ENCODE results near the gene PAK5. TPM values are rescaled to one million over a fixed set of nuclear protein-coding genes. Genes with fewer than 3 reads are reported as not detected.

Gene PAK5
- total RNA-seq, 4 donors from 2014 or later, result 0.22 TPM; not detected in 3

DNA sequence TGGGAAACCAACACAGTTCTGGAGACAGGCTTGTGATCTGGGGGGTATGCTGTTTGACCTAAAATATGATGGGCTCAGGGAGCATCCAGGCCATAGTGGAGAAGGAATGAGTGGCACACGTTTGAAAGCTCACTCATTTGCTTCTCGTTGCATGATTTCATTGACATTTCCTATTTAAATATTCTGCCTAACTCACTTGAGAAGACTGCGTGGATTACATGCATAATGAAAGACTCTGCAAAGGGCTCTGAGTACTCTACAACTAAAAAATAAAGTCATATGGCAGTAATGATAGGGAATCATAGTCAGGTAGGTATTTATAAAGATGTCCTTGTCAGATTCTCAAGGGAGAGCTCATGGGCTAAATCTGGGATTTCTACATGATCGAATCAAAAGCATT lies 206.6 kb downstream of the PAK5 start:
- Histone ChIP-seq H3K27me3 (no peaks in the 10 kb centered on the region), H3K4me3 (no peak overlapping the region), H3K36me3 (no peaks in the 10 kb centered on the region), H3K9me3 (no peaks in the 10 kb centered on the region), H3K4me1 (no peaks in the 10 kb centered on the region), H3K27ac (no peak overlapping the region)
- 70 to 80% methylated on average over 4 of the region's 4 CpGs for WGBS, 2 donors
- TF ChIP-seq EP300 (IDR thresholded peaks at IDR 0.05) (no peak), POLR2A (IDR thresholded peaks at IDR 0.05) (no peak)
- TF ChIP-seq, protein P1, sequence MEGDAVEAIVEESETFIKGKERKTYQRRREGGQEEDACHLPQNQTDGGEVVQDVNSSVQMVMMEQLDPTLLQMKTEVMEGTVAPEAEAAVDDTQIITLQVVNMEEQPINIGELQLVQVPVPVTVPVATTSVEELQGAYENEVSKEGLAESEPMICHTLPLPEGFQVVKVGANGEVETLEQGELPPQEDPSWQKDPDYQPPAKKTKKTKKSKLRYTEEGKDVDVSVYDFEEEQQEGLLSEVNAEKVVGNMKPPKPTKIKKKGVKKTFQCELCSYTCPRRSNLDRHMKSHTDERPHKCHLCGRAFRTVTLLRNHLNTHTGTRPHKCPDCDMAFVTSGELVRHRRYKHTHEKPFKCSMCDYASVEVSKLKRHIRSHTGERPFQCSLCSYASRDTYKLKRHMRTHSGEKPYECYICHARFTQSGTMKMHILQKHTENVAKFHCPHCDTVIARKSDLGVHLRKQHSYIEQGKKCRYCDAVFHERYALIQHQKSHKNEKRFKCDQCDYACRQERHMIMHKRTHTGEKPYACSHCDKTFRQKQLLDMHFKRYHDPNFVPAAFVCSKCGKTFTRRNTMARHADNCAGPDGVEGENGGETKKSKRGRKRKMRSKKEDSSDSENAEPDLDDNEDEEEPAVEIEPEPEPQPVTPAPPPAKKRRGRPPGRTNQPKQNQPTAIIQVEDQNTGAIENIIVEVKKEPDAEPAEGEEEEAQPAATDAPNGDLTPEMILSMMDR (IDR thresholded peaks at IDR 0.05), result no peak
- DNase-seq (ENCODE audit: low spot score in 2 of 2), result no peak

DNA sequence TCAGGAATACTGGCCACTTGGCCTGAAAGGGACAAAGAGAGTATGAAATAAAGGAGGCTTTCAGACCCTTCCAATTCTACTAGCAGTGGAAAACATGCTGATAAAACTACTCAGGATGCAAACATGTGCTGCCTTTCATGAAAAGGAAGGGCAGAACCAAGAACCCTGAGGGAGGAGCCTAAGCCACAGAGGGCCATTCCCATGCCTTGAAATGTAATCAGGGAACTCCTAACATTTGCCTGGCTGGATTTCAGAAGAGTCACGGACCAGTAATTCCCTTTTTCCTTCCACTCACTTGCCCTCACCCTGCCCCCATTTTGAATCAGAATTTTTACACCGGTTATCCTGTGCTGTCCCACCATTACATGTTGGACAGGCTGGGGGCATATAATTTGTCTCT lies 208.3 kb downstream of the PAK5 start:
- Histone ChIP-seq H3K36me3 (no peaks in the 10 kb centered on the region), H3K27ac (no peak overlapping the region), H3K9me3 (no peaks in the 10 kb centered on the region), H3K4me1 (peaks cover 0 to 3% (median 0%) of the 10 kb centered on the region in 4 donors), H3K4me3 (no peak overlapping the region), H3K27me3 (no peaks in the 10 kb centered on the region)
- WGBS, 2 donors, result 49 to 62% methylated on average over 2 of the region's 2 CpGs
- no peak for DNase-seq (ENCODE audit: low spot score in 2 of 2)
- TF ChIP-seq, protein P1 (IDR thresholded peaks at IDR 0.05), result no peak
- TF ChIP-seq EP300 (IDR thresholded peaks at IDR 0.05) (no peak), POLR2A (IDR thresholded peaks at IDR 0.05) (no peak)

DNA sequence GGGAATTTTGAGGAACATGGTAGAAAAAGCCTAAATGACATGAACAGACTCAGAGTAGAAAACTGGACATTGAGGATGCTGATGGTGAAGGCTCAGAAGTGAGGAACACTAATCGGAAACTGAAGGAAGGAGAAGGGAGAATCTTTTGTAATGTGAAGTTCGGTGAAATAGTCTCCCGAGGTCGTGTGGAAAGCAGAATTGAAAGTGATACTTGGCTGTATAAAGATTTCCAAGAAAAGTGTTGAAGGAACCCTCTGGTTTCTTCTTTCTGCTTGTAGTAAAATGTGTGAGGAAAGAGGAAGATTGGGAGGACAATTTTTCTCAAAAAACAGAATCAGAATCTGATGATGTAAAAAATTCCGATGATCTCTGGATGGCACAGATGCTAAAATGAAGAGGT lies 209.0 kb downstream of the PAK5 start:
- no peaks in the 10 kb centered on the region for H3K27me3 ChIP-seq
- H3K9me3 ChIP-seq, result no peaks in the 10 kb centered on the region
- H3K4me1 ChIP-seq, result peaks cover 0 to 3% (median 0%) of the 10 kb centered on the region in 4 donors
- TF ChIP-seq, protein P1 (IDR thresholded peaks at IDR 0.05), result no peak
- no peak for TF ChIP-seq EP300 (IDR thresholded peaks at IDR 0.05)
- no peaks in the 10 kb centered on the region for H3K36me3 ChIP-seq
- no peak overlapping the region for H3K27ac ChIP-seq
- no peak for DNase-seq (ENCODE audit: low spot score in 2 of 2)
- 72 to 75% methylated on average over 5 of the region's 5 CpGs for WGBS, 2 donors
- H3K4me3 ChIP-seq, result no peak overlapping the region

DNA sequence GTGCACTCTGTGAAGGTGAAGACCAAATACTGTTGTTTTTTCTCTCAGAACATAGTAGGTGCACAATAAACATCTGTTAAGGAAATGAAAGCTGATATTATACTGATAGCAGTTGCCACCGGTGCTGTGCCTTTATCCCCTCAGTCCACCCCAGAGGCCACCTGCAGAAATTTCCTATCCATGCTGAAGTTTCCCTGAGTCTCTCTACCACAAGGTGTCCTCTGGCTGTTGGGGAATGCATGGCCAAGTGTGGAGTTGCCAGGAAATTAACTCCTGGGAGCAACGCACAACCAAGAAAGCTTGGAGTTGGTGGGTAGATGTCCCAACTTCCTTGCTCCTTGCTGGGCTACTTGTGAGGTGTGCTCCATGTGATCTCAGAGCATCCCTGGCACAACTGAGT lies 210.3 kb downstream of the PAK5 start:
- 89 to 92% methylated on average over 2 of the region's 2 CpGs for WGBS, 2 donors
- Histone ChIP-seq H3K4me3 (no peak overlapping the region), H3K27me3 (no peaks in the 10 kb centered on the region), H3K27ac (no peak overlapping the region), H3K36me3 (no peaks in the 10 kb centered on the region), H3K4me1 (peaks cover 0 to 3% (median 0%) of the 10 kb centered on the region in 4 donors), H3K9me3 (no peaks in the 10 kb centered on the region)
- TF ChIP-seq EP300 (IDR thresholded peaks at IDR 0.05) (no peak), POLR2A (IDR thresholded peaks at IDR 0.05) (no peak)
- TF ChIP-seq, protein P1 (IDR thresholded peaks at IDR 0.05), result no peak
- no peak for DNase-seq (ENCODE audit: low spot score in 2 of 2)

DNA sequence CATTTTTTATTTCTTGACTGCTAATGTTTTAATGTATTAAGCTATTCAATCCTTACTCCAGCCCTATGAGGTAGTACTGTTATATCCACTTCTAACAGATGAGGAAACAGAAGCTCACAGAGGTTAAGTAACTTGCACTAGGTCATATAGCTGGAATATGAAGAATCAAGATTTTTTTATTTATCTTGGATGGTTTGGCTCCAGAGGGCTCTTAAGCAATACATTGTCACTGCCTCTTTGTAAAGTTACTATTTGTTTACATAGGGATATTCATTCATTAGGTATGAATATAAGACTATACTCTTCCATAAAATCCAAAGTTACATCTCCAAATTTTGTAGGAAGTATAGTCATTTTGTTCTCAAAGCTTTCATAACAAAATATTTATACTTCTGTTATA lies 210.7 kb downstream of the PAK5 start:
- no peaks in the 10 kb centered on the region for H3K36me3 ChIP-seq
- peaks cover 0 to 3% (median 0%) of the 10 kb centered on the region in 4 donors for H3K4me1 ChIP-seq
- TF ChIP-seq, protein P1 (IDR thresholded peaks at IDR 0.05), result no peak
- no peak overlapping the region for H3K4me3 ChIP-seq
- H3K9me3 ChIP-seq, result no peaks in the 10 kb centered on the region
- DNase-seq (ENCODE audit: low spot score in 2 of 2), result no peak
- no peaks in the 10 kb centered on the region for H3K27me3 ChIP-seq
- no peak overlapping the region for H3K27ac ChIP-seq
